GM18951 (cell line): ENCODE measurements around the gene NOP53.
"Not testable (repeated sequence)": the region's sequence is repeated elsewhere in the genome, so short reads cannot be mapped to it uniquely, and the experiment has no call there.

Experiments used
- POLR2A ChIP-seq: IDR thresholded peaks from 4 replicates; pipeline ENCODE4 v1.6.1; 2011; ENCODE audit warnings: mild to moderate bottlenecking; ENCODE audit not compliant: insufficient read length, insufficient read depth; ENCODE audit errors: extremely low read depth
- in situ Hi-C: fragments of 300-500 bp; cut with MboI; formaldehyde crosslinking; loops from one replicate; pipeline ENCODE4 v1.12.0; 2022; ENCODE audit warnings: low sequenced_read_pairs, mixed read lengths, inconsistent platforms; ENCODE audit not compliant: unreplicated experiment

NOP53 gene

GRCh38 chr19:47729468-47729798 is 15.9 kb upstream of the NOP53 start:
- TF ChIP-seq POLR2A = no peak
- in situ Hi-C loops = no loop called here

DNA sequence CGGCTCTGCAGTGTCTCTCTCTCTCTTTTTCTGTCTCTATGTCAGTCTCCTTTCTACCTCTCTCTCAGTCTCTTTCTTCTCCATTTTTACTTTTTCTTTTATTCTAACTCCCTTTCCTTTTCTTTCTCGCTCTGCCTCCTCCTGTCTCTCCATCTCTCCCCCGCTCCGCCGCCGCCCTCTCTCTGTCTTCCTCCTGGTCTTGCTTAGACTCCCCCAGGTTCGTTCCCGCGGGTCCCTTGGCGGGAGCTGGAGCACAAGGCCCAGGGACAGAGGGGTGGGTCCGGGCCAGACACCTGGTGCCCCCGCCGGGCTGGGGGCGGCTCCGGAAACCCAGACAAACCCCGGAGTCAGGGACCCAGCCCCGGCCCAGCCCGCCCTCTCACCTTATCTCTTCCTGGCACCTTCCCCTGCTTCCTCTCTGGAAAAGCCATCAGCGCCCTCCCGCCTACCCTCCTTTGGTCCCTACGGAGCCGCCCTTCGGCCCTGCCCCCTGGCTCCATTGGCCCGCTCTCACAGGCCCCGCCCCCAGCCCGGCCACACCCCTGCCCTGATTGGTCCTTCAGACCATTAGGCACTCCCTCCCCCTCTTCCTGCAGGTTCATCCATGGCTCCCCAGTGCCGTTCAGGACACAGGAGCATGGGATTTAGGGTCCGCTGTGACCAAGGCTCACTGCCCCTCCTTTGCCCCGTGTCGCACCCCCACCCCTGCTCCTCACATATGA is 15.4 kb upstream of the NOP53 start:
- no peak for TF ChIP-seq POLR2A
- in situ Hi-C loops = no loop called here

DNA sequence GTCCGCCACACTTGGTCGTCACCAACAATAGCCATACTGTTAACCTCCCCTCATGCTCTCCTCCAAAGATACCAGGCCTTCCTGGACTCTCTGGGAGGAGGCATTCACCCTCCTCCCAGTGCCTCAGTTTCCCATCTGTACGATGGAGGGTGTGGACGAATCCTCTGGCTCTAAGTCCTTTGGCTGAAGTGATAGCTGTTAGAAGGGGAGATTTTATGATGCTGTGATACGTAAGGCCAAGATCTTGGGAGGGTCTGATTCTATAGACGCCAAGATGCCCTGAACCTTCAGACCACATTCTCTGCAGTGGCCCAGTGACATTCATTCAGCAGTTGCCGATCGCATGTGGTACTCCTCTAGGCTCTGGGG is 14.8 kb upstream of the NOP53 start:
- no peak for TF ChIP-seq POLR2A

DNA sequence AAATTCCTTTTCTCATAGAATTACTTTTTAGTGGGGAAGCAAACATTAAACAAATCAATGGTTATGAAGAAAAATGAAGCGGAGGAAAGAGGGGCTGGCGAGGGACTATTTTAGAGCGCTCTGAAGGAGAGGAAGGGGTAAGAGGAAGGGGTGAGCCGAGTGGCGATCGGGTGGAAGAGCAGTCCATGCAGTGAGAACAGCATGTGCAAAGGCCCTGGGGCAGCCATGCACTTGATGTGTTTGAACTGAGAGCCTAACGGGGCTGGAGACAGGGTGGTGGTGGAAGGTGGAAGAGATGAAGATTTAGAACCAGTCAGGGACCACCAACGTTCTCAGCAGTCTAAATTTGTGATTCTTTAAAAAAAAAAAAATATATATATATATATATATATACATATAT is 14.4 kb upstream of the NOP53 start:
- in situ Hi-C loops = no loop called here
- no peak for TF ChIP-seq POLR2A

More for the DNA sequence above, 14.8 kb upstream of the NOP53 start:
- in situ Hi-C loops = no loop called here

- in situ Hi-C loops = no loop called here
- TF ChIP-seq POLR2A = no peak
Measured at GRCh38 chr19:47735131-47735530, 10.2 kb upstream of the NOP53 start.

GRCh38 chr19:47740866-47741519 is 4.4 kb upstream of the NOP53 start:
- no peak for TF ChIP-seq POLR2A
- in situ Hi-C loops = no loop called here

DNA sequence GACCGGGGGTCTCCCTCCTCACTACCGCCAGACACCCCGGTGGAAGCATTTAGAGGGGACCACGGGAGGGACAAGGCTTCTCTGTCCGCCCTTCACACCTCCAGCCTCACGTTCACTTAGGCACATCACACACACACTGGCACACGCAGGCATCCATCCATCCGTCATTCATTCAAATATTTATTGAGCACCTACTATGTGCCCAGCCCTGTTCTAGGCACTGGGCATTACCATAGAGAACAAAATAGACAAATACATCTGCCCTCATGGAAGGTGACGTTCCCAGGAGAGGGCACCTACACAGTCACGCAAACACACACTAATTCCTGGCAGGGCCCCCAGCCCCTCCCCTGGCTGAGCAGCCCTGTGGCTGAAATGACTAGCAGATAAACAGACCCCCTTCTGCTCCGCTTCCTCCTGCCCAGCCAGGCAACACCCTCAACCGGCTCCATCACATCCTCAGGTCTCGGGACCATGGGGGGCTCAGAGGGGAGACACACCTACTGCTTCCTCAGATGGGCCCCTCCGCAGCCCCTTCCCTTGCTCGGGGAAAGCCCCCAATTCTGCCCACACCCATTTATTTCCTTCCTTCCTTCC is 3.7 kb upstream of the NOP53 start:
- in situ Hi-C loops = no loop called here
- TF ChIP-seq POLR2A = no peak

DNA sequence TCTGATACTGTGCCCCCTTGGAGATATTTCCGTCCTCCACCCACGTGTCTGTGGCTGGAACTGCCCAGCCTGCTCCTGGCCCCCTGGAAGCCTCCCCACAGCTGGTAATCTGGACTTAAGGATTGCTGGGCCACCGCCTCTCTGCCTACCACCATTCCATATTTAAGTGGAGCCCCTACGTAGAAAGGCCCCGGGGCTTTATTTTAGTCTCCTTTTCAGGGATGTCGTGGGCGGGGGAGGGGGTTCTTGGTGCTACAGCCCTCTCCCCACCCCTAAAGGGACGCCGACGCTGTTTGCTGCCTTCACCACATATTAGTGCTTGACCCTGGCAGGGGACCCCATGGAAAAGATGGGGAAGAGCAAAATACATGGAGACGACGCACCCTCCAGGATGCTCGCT is 2.7 kb upstream of the NOP53 start:
- in situ Hi-C loops = no loop called here

DNA sequence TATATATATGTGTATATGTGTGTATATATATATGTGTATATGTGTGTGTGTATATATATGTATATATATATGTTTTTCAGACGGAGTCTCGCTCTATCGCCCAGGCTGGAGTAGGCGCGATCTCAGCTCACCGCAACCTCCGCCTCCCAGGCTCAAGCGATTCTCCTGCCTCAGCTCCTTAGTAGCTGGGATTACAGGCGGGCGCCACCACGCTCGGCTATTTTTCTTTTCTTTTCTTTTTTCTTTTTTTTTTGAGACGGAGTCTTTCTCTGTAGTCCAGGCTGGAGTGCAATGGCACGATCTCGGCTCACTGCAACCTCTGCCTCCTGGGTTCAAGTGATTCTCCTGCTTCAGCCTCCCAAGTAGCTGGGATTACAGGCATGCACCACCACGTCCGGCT is 783 bp downstream of the NOP53 start:
- in situ Hi-C loops = not testable (repeated sequence)

More for the DNA sequence above, 2.7 kb upstream of the NOP53 start:
- no peak for TF ChIP-seq POLR2A

DNA sequence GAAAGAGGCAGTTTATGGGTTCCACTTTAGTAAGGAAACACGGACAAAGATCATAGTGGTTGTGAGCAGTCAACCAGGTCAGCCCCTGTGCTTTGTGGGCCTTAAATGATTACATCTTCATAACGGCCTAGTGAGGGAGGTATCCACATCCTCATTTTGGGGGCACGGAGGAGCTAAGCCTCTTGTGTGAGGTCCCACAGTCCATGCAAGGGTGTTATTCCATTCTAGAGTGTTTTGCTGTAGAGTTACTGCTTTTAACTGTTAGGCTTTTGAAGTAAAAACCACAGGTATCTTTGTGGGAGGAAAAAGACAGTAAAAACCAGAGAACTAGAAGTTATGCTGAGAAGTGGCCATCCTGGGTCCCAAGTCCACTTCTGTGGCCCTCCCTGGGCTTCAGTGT is 4.0 kb downstream of the NOP53 start:
- in situ Hi-C loops = no loop called here
- no peak for TF ChIP-seq POLR2A

GRCh38 chr19:47750752-47751151 is 5.4 kb downstream of the NOP53 start:
- no peak for TF ChIP-seq POLR2A
- in situ Hi-C loops = no loop called here

DNA sequence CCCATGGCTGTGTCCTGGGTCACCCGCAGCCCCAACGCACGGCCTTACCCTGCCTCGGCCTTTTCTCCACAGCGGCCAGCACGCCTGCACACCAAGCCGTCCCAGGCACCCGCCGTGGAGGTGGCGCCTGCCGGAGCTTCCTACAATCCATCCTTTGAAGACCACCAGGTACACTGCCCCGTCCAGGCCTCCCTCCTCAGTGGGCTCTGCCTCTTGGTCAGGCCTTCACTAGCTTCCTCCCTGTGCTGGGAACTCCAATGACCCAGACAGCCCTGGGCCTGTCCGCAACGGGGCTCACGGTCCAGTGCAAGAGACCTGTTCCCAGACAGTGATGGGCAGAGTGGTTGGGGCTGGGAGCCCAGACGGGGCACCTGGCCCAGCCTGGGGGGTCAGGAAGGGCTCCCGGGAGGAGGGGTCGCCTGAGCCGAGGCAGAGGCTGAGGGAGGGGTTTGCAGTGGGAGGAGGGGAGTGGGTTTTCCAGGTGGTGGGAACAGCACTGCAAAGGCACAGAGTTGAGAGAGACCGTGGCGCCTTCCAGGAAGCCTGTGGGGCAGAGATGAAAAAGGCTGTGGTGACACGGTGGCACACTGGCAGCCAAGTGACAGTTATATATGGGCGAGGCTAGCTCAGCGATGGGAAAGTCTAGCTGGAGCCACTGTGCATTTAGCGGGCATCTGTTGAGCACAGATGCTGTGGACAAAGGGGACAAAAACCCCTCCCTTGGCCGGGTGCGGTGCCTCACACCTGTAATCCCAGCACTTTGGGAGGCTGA is 7.3 kb downstream of the NOP53 start:
- in situ Hi-C loops = no loop called here

GRCh38 chr19:47754206-47755064 is 9.1 kb downstream of the NOP53 start:
- no peak for TF ChIP-seq POLR2A
- in situ Hi-C loops = no loop called here

More for the DNA sequence above, 7.3 kb downstream of the NOP53 start:
- TF ChIP-seq POLR2A = no peak
